MCF 10A (cell line): Measurements from ENCODE around the gene FAF1. TPM values are rescaled to one million over a fixed set of nuclear protein-coding genes. Genes with fewer than 3 reads are reported as not detected.

Experiments used
- BruUV-seq: library from RNA; stranded (reverse); fragments of 400-500 nt; replicated peaks from 2 replicates; lab custom pipeline; 2021; lab: Mats Ljungman, UMichigan
- CTCF ChIA-PET: fragments of 300-600 bp; sonication (Branson Sonifier 250); formaldehyde crosslinking; extraction: SDS; loops from one replicate; lab custom pipeline; 2021; ENCODE audit warnings: antibody characterized with exemption, inconsistent platforms; lab: Yijun Ruan, JAX
- POLR2A ChIA-PET: fragments of 300-600, 350-650 bp; sonication (Branson Sonifier 250); formaldehyde crosslinking; extraction: SDS; loops from one replicate; lab custom pipeline; 2020; ENCODE audit warnings: antibody characterized with exemption, inconsistent platforms; lab: Yijun Ruan, JAX
- DNase-seq: peaks from one replicate; pipeline ENCODE4 v3.0.0-alpha.2; 2018; ENCODE audit not compliant: unreplicated experiment
- H3K27ac Mint-ChIP-seq: one replicate; pipeline ENCODE4 v1.8.0; 2022; ENCODE audit warnings: mild to moderate bottlenecking, low read depth, mixed read lengths; ENCODE audit not compliant: unreplicated experiment
- H3K27me3 Mint-ChIP-seq: one replicate; pipeline ENCODE4 v1.8.0; 2022; ENCODE audit warnings: mixed read lengths; ENCODE audit not compliant: insufficient read depth, unreplicated experiment
- H3K36me3 Mint-ChIP-seq: one replicate; pipeline ENCODE4 v1.8.0; 2022; ENCODE audit warnings: mild to moderate bottlenecking, moderate library complexity, mixed read lengths; ENCODE audit not compliant: insufficient read depth, unreplicated experiment
- H3K4me1 Mint-ChIP-seq: one replicate; pipeline ENCODE4 v1.8.0; 2022; ENCODE audit warnings: mixed read lengths; ENCODE audit not compliant: insufficient read depth, unreplicated experiment
- H3K4me3 Mint-ChIP-seq: one replicate; pipeline ENCODE4 v1.8.0; 2022; ENCODE audit warnings: mild to moderate bottlenecking, moderate library complexity, mixed read lengths; ENCODE audit not compliant: unreplicated experiment
- H3K9me3 Mint-ChIP-seq: one replicate; pipeline ENCODE4 v1.8.0; 2022; ENCODE audit warnings: mixed read lengths; ENCODE audit not compliant: unreplicated experiment
- intact Hi-C: fragments of 100-400 bp; cut with micrococcal nuclease; formaldehyde crosslinking; loops from 2 replicates; pipeline ENCODE4 v1.14.1; 2022
- total RNA-seq: library from RNA; stranded (reverse); gene quantifications from 2 replicates; pipeline ENCODE4 v1.2.3, GENCODE V29; 2022
- TF ChIP-seq, protein P1 (sequence below): fragments of 200-600 bp; IDR thresholded peaks from one replicate; pipeline ENCODE4 v1.8.0; 2022; ENCODE audit warnings: antibody characterized with exemption, mild to moderate bottlenecking; ENCODE audit not compliant: unreplicated experiment

The FAF1 gene
- total RNA-seq, 1 experiment from 2014 or later, result 93.2 TPM

DNA sequence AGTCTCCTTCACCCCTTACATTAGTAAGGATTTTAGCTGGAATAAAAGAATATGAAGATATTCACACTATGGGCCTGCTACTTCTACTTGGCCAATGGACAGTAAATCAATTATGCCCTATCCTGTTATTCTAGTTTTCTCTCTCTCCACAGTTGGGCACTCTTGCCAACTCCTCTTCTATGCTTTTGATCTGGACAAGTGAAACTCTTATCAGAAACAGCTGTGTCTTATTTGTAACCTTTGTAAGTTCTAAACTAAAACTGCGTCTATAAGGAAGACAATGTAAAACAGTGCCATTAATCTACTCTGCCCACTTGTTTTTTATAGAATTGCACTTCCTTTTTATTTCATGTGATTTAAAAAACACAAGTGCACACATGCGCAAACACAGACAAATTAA is 292.8 kb downstream of the FAF1 start:
- TF ChIP-seq, protein P1, sequence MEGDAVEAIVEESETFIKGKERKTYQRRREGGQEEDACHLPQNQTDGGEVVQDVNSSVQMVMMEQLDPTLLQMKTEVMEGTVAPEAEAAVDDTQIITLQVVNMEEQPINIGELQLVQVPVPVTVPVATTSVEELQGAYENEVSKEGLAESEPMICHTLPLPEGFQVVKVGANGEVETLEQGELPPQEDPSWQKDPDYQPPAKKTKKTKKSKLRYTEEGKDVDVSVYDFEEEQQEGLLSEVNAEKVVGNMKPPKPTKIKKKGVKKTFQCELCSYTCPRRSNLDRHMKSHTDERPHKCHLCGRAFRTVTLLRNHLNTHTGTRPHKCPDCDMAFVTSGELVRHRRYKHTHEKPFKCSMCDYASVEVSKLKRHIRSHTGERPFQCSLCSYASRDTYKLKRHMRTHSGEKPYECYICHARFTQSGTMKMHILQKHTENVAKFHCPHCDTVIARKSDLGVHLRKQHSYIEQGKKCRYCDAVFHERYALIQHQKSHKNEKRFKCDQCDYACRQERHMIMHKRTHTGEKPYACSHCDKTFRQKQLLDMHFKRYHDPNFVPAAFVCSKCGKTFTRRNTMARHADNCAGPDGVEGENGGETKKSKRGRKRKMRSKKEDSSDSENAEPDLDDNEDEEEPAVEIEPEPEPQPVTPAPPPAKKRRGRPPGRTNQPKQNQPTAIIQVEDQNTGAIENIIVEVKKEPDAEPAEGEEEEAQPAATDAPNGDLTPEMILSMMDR, result no peak
- peaks cover 6% of the 10 kb centered on the region for H3K4me1 Mint-ChIP-seq
- no peak for DNase-seq
- peaks cover 20% of the 10 kb centered on the region for H3K36me3 Mint-ChIP-seq
- POLR2A ChIA-PET, result interaction anchor here (1.1 kb wide), 1 partner anchor 39 kb away, joined by 4 read pairs; no protein-coding TSS in a partner anchor
- H3K4me3 Mint-ChIP-seq, result no peak overlapping the region
- H3K27me3 Mint-ChIP-seq, result no peaks in the 10 kb centered on the region
- CTCF ChIA-PET, result interaction anchor here (2.2 kb wide), 1 partner anchor 46 kb away, joined by 6 read pairs; no protein-coding TSS in a partner anchor
- no peaks in the 10 kb centered on the region for H3K9me3 Mint-ChIP-seq
- no TSS peak for BruUV-seq
- intact Hi-C loops, result no loop called here
- H3K27ac Mint-ChIP-seq, result no peak overlapping the region

DNA sequence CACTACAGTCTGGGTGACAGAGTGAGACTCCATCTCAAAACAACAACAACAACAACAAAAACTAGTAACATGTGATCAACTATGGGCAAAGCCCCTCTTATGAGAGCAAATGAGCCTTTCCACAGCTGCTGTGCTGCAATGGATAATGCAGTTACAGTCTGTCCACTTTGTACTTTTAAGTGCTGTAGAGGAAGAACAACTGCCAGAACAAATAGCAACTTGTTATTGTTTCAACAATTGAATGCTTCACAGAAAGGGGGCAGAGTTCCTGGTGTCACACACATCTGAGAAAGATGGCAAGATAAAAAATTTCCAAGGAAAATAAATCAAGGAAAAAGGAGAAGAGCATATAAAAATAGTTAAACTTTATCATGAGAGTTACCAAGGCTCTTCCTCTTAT is 293.2 kb downstream of the FAF1 start:
- no peak for DNase-seq
- intact Hi-C loops, result no loop called here
- Mint-ChIP-seq H3K4me3 (no peak overlapping the region), H3K4me1 (peaks cover 6% of the 10 kb centered on the region), H3K27me3 (no peaks in the 10 kb centered on the region), H3K27ac (no peak overlapping the region), H3K9me3 (no peaks in the 10 kb centered on the region), H3K36me3 (peaks cover 20% of the 10 kb centered on the region)
- ChIA-PET POLR2A (no interaction called here), CTCF (interaction anchor here (2.2 kb wide), 1 partner anchor 45 kb away, joined by 6 read pairs; no protein-coding TSS in a partner anchor)
- TF ChIP-seq, protein P1, result no peak
- no TSS peak for BruUV-seq

DNA sequence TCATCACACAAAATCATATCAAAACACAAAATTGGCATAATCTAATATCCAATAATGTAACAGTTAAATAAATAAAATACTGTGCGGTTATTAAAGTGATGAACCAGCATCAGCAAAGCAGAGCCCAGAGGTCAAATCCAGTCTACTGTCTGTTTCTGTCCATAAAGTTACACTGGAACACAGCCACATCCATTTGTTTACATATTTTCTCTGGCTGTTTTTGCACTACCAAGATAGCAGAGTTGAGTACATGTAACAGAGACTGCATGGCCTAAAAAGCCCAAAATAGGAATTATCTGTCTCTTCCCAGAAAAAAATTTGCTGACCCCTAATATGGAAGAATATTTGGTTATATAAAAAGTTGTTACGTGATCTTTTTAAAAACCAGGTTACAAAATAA is 294.7 kb downstream of the FAF1 start:
- Mint-ChIP-seq H3K4me3 (no peak overlapping the region), H3K9me3 (no peaks in the 10 kb centered on the region), H3K27ac (no peak overlapping the region), H3K4me1 (peaks cover 6% of the 10 kb centered on the region), H3K36me3 (peaks cover 10% of the 10 kb centered on the region), H3K27me3 (no peaks in the 10 kb centered on the region)
- intact Hi-C loops, result no loop called here
- POLR2A ChIA-PET, result no interaction called here
- CTCF ChIA-PET, result no interaction called here
- TF ChIP-seq, protein P1, result no peak
- no peak for DNase-seq
- no TSS peak for BruUV-seq

DNA sequence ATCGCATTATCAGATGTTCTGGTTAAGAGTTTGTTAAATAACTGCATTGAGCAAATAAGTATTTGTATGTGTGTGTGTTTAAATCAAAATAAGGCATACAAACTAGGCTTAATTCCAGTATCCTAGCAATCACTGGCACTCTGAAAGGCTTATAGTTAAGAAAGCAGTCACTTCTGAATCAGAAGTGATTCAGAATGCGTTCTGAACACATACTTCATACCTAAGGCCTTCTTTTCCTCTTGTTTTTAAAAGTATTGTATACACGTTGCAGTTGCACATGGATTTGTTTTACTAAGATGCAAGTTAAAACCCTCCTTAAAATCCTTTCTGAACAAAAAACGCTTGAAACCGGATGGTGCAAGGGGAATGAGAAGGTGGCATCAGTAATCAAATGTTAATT is 298.4 kb downstream of the FAF1 start:
- H3K9me3 Mint-ChIP-seq, result no peaks in the 10 kb centered on the region
- peaks cover 10% of the 10 kb centered on the region for H3K36me3 Mint-ChIP-seq
- no peaks in the 10 kb centered on the region for H3K4me1 Mint-ChIP-seq
- TF ChIP-seq, protein P1, result no peak
- no TSS peak for BruUV-seq
- no peak overlapping the region for H3K27ac Mint-ChIP-seq
- ChIA-PET POLR2A (no interaction called here), CTCF (interaction anchor here (0.6 kb wide), 1 partner anchor 416 kb away, joined by 3 read pairs; no protein-coding TSS in a partner anchor)
- no peaks in the 10 kb centered on the region for H3K27me3 Mint-ChIP-seq
- DNase-seq, result no peak
- intact Hi-C loops, result no loop called here
- H3K4me3 Mint-ChIP-seq, result no peak overlapping the region
